Esophagus squamous epithelium (tissue), 5 donors: ENCODE data around the gene VSX1. TPM values are rescaled to one million over a fixed set of nuclear protein-coding genes. Genes with fewer than 3 reads are reported as not detected.

Experiments used
- DNase-seq: peaks from one replicate; lab custom pipeline; 2025; lab: John Stamatoyannopoulos, UW
- H3K27ac ChIP-seq, 4 donors: fragments of 200-600 bp; sonication (generic); one replicate each; pipeline ENCODE4 v1.5.1; 2016 to 2019; ENCODE audit warnings: mild to moderate bottlenecking in 1 of 4
- H3K27me3 ChIP-seq, 4 donors: fragments of 200-600 bp; sonication (generic); 1 replicate in 3 of 4; 2 replicates in 1 of 4; pipeline versions ENCODE4 v1.5.1 to v1.6.0; 2017 to 2021; ENCODE audit warnings: antibody characterized with exemption in 1 of 4
- H3K36me3 ChIP-seq, 3 donors: fragments of 200-600 bp; sonication (generic); one replicate each; pipeline ENCODE4 v1.5.1; 2016 to 2019
- H3K4me1 ChIP-seq, 3 donors: fragments of 200-600 bp; sonication (generic); one replicate each; pipeline ENCODE4 v1.5.1; 2017 to 2019
- H3K4me3 ChIP-seq, 4 donors: fragments of 200-600 bp; sonication (generic); 1 replicate in 3 of 4; 2 replicates in 1 of 4; pipeline ENCODE4 v1.5.1; 2016 to 2019; ENCODE audit warnings: mild to moderate bottlenecking in 2 of 4, moderate library complexity in 1 of 4
- H3K9me3 ChIP-seq, 3 donors: fragments of 200-600 bp; sonication (generic); one replicate each; pipeline ENCODE4 v1.5.1; 2016 to 2019
- CTCF ChIP-seq, 6 experiments: fragments of 450-650 bp in 4 of 6; fragments of 200-600 bp in 2 of 6; sonication (generic) in 2 of 6; IDR thresholded peaks; one replicate each; pipeline ENCODE4 v1.5.1; 2016 to 2019; ENCODE audit warnings: antibody characterized with exemption in 6 of 6, mild to moderate bottlenecking in 4 of 6, moderate library complexity in 4 of 6
- POLR2A ChIP-seq, 4 donors: fragments of 450-650 bp; IDR thresholded peaks; one replicate each; pipeline ENCODE4 v1.6.1; 2017; ENCODE audit warnings: antibody characterized with exemption in 4 of 4, mild to moderate bottlenecking in 4 of 4, moderate library complexity in 3 of 4
- WGBS, 2 donors: methylation state at CpG; one replicate each; pipeline ENCODE4 v1.1.5; 2018; 5-methylcytosine and 5-hydroxymethylcytosine counted together
- intact Hi-C: fragments of 100-400 bp; cut with DNase I; formaldehyde crosslinking; loops from one replicate; pipeline ENCODE4 v1.15.0; 2022
- total RNA-seq, 4 donors: library from RNA; depleted of rRNA; stranded (reverse); fragments of >200 nt; gene quantifications; one replicate each; pipeline ENCODE4 v1.1.0, GENCODE V29; 2016
- donor health status: DM: yes; HTN: yes; CAD: no.

Gene VSX1
- total RNA-seq, 4 donors from 2014 or later: not detected

GRCh38 chr20:25127761-25128537, 46.0 kb upstream of the VSX1 start:
- Histone ChIP-seq H3K36me3 (no peaks in the 10 kb centered on the region), H3K27ac (no peak overlapping the region), H3K4me1 (no peaks in the 10 kb centered on the region), H3K27me3 (peaks cover 0 to 12% (median 0%) of the 10 kb centered on the region in 4 donors), H3K4me3 (no peak overlapping the region), H3K9me3 (peaks cover 0 to 4% (median 0%) of the 10 kb centered on the region in 3 donors)
- TF ChIP-seq POLR2A (IDR thresholded peaks at IDR 0.05) (no peak), CTCF (IDR thresholded peaks at IDR 0.05) (no peak)
- DNase-seq: no peak
- intact Hi-C loops: no loop called here
- WGBS, 2 donors: 74 to 80% methylated on average over 4 of the region's 4 CpGs

- intact Hi-C loops: no loop called here
- DNase-seq: no peak
- Histone ChIP-seq H3K4me1 (no peaks in the 10 kb centered on the region), H3K9me3 (peaks cover 0 to 4% (median 0%) of the 10 kb centered on the region in 3 donors), H3K4me3 (no peak overlapping the region), H3K27me3 (peaks cover 0 to 8% (median 0%) of the 10 kb centered on the region in 4 donors), H3K36me3 (no peaks in the 10 kb centered on the region), H3K27ac (no peak overlapping the region)
- 86 to 94% methylated on average over 3 to 4 of the region's 4 CpGs for whole genome bisulfite sequencing, 2 donors
- TF ChIP-seq CTCF (IDR thresholded peaks at IDR 0.05) (no peak), POLR2A (IDR thresholded peaks at IDR 0.05) (no peak)
Measured at GRCh38 chr20:25126204-25127029, 44.5 kb upstream of the VSX1 start.

GRCh38 chr20:25125636-25126035, 43.7 kb upstream of the VSX1 start:
- DNase-seq: no peak

GRCh38 chr20:25120920-25121319, 39.0 kb upstream of the VSX1 start:
- peaks cover 0 to 2% (median 0%) of the 10 kb centered on the region in 3 donors for H3K4me1 ChIP-seq
- no peak overlapping the region for H3K27ac ChIP-seq
- H3K9me3 ChIP-seq: no peaks in the 10 kb centered on the region
- H3K27me3 ChIP-seq: peaks cover 0 to 5% (median 0%) of the 10 kb centered on the region in 4 donors
- H3K4me3 ChIP-seq: no peak overlapping the region
- DNase-seq: no peak
- WGBS, 2 donors: 93 to 95% methylated on average over 2 of the region's 2 CpGs
- intact Hi-C loops: no loop called here
- no peaks in the 10 kb centered on the region for H3K36me3 ChIP-seq
- TF ChIP-seq CTCF (IDR thresholded peaks at IDR 0.05) (no peak), POLR2A (IDR thresholded peaks at IDR 0.05) (no peak)

More at GRCh38 chr20:25125636-25126035, 43.7 kb upstream of the VSX1 start:
- Histone ChIP-seq H3K27me3 (peaks cover 0 to 2% (median 0%) of the 10 kb centered on the region in 4 donors), H3K36me3 (no peaks in the 10 kb centered on the region), H3K4me1 (no peaks in the 10 kb centered on the region), H3K27ac (no peak overlapping the region), H3K4me3 (no peak overlapping the region), H3K9me3 (peaks cover 0 to 4% (median 0%) of the 10 kb centered on the region in 3 donors)
- 82 to 87% methylated on average over 3 of the region's 3 CpGs for WGBS, 2 donors
- intact Hi-C loops: no loop called here
- TF ChIP-seq CTCF (IDR thresholded peaks at IDR 0.05) (no peak), POLR2A (IDR thresholded peaks at IDR 0.05) (no peak)

GRCh38 chr20:25120457-25120856, 38.5 kb upstream of the VSX1 start:
- no peaks in the 10 kb centered on the region for H3K9me3 ChIP-seq
- no peak overlapping the region for H3K27ac ChIP-seq
- no peaks in the 10 kb centered on the region for H3K36me3 ChIP-seq
- intact Hi-C loops: no loop called here
- DNase-seq: no peak
- 66 to 69% methylated on average over 3 of the region's 3 CpGs for WGBS, 2 donors
- H3K27me3 ChIP-seq: peaks cover 0 to 5% (median 0%) of the 10 kb centered on the region in 4 donors
- H3K4me1 ChIP-seq: peaks cover 0 to 7% (median 0%) of the 10 kb centered on the region in 3 donors
- no peak overlapping the region for H3K4me3 ChIP-seq
- no peak for TF ChIP-seq POLR2A (IDR thresholded peaks at IDR 0.05)
- TF ChIP-seq CTCF (IDR thresholded peaks at IDR 0.05): no peak
